ENCODE results near the gene CACNA1B.

CACNA1B gene

DNA sequence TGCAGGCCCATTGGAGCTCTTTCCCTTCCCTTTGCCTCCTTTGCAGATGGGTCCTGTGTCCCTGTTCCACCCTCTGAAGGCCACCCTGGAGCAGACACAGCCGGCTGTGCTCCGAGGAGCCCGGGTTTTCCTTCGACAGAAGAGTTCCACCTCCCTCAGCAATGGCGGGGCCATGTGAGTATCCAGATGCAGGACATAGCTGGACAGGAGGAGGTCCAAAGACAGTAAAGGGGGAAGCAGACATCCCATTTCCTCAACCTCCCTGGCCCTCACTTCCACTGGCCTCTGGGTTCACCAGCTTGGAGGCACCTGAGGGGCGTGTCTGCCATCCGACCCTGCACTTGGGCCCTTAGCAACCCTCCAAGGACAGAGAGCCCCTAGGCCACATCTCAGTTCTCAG is 237.9 kb downstream of the CACNA1B start:
- Histone ChIP-seq H3K4me3 (replicated peaks; ENCODE audit: insufficient read depth, low read length) (no peak overlapping the region), H3K27me3 (ENCODE audit: insufficient read depth, poor library complexity, severe bottlenecking) (no peaks in the 10 kb centered on the region), H3K27ac (replicated peaks) (no peak overlapping the region)
- no peak for DNase-seq (ENCODE audit: low read depth in 1 of 2, low spot score in 1 of 2)
- no peak for TF ChIP-seq SPI1 (IDR thresholded peaks at IDR 0.05; ENCODE audit: borderline replicate concordance, low read depth)
- no peak for TF ChIP-seq GABPA (IDR thresholded peaks at IDR 0.05; ENCODE audit: low read depth)
- TF ChIP-seq, protein P1, sequence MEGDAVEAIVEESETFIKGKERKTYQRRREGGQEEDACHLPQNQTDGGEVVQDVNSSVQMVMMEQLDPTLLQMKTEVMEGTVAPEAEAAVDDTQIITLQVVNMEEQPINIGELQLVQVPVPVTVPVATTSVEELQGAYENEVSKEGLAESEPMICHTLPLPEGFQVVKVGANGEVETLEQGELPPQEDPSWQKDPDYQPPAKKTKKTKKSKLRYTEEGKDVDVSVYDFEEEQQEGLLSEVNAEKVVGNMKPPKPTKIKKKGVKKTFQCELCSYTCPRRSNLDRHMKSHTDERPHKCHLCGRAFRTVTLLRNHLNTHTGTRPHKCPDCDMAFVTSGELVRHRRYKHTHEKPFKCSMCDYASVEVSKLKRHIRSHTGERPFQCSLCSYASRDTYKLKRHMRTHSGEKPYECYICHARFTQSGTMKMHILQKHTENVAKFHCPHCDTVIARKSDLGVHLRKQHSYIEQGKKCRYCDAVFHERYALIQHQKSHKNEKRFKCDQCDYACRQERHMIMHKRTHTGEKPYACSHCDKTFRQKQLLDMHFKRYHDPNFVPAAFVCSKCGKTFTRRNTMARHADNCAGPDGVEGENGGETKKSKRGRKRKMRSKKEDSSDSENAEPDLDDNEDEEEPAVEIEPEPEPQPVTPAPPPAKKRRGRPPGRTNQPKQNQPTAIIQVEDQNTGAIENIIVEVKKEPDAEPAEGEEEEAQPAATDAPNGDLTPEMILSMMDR (IDR thresholded peaks at IDR 0.05; ENCODE audit: insufficient read depth, low read length) = no peak

DNA sequence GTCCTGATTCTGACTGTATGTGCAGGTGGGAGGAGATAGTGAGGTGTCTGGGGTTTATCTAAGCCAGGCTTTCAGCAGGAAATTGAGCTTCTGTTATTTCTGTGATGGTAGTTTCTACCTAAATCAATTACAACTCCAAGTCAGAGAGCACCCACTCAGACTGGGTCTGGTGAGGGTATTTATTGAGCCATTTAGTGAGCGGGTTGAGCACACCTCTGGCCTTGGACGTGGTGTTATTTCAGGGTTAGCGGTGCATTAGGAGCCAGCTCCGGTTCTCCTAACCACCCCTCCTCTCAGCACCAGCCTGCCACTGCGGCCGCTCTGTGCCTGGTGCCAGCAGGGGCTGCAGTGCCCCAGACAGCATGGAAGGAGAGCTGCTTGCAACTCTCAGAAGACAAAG is 238.9 kb downstream of the CACNA1B start:
- TF ChIP-seq, protein P2, sequence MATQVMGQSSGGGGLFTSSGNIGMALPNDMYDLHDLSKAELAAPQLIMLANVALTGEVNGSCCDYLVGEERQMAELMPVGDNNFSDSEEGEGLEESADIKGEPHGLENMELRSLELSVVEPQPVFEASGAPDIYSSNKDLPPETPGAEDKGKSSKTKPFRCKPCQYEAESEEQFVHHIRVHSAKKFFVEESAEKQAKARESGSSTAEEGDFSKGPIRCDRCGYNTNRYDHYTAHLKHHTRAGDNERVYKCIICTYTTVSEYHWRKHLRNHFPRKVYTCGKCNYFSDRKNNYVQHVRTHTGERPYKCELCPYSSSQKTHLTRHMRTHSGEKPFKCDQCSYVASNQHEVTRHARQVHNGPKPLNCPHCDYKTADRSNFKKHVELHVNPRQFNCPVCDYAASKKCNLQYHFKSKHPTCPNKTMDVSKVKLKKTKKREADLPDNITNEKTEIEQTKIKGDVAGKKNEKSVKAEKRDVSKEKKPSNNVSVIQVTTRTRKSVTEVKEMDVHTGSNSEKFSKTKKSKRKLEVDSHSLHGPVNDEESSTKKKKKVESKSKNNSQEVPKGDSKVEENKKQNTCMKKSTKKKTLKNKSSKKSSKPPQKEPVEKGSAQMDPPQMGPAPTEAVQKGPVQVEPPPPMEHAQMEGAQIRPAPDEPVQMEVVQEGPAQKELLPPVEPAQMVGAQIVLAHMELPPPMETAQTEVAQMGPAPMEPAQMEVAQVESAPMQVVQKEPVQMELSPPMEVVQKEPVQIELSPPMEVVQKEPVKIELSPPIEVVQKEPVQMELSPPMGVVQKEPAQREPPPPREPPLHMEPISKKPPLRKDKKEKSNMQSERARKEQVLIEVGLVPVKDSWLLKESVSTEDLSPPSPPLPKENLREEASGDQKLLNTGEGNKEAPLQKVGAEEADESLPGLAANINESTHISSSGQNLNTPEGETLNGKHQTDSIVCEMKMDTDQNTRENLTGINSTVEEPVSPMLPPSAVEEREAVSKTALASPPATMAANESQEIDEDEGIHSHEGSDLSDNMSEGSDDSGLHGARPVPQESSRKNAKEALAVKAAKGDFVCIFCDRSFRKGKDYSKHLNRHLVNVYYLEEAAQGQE (IDR thresholded peaks at IDR 0.05; ENCODE audit: insufficient replicate concordance, low read depth) = no peak
- TF ChIP-seq POLR2AphosphoS5 (IDR thresholded peaks at IDR 0.05; ENCODE audit: low read depth) = no peak
- H3K27me3 ChIP-seq (ENCODE audit: insufficient read depth, poor library complexity, severe bottlenecking) = no peaks in the 10 kb centered on the region
- no peak for DNase-seq (ENCODE audit: low read depth in 1 of 2, low spot score in 1 of 2)
- no peak overlapping the region for H3K27ac ChIP-seq (replicated peaks)
- H3K4me3 ChIP-seq (replicated peaks; ENCODE audit: insufficient read depth, low read length) = no peak overlapping the region

DNA sequence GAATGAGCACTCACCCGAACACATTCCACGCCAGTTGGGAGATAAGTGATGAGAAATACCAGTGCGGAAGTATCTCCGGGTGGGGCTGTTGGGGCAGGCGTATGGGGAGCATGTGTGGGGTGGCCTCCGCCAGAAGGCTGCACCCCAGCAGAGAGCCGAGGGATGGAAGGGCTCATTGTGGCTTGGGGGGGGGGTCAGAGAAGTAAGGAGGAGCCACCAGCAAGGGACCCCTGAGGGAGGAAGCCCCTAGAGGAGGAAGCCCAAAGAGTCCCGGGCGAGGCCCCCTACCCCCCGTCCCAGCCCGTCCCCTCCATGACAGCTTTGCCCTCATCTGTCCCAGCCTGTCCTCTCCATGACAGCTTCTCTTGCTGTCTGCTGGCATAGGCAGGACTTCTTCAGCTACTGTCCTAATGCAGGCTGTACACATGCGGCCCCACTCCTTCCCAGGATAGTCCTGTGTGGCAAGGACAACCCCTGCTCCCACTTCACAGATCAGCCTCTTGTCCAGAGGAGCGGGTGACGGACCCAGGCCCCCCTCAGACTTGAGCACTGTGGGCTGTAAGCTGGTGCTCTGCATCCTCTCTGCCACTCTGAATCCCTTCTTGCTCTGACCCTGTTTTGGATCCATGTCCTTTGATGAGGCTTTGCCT is 239.6 kb downstream of the CACNA1B start:
- DNase-seq (ENCODE audit: low read depth in 1 of 2, low spot score in 1 of 2) = no peak
- TF ChIP-seq GABPA (IDR thresholded peaks at IDR 0.05; ENCODE audit: low read depth) = no peak
- TF ChIP-seq, protein P2 (IDR thresholded peaks at IDR 0.05; ENCODE audit: insufficient replicate concordance, low read depth) = no peak
- TF ChIP-seq POLR2AphosphoS5 (IDR thresholded peaks at IDR 0.05; ENCODE audit: low read depth) = no peak
- TF ChIP-seq, protein P1 (IDR thresholded peaks at IDR 0.05; ENCODE audit: insufficient read depth, low read length) = no peak
- TF ChIP-seq SPI1 (IDR thresholded peaks at IDR 0.05; ENCODE audit: borderline replicate concordance, low read depth) = no peak
- Histone ChIP-seq H3K4me3 (replicated peaks; ENCODE audit: insufficient read depth, low read length) (no peak overlapping the region), H3K27me3 (ENCODE audit: insufficient read depth, poor library complexity, severe bottlenecking) (no peaks in the 10 kb centered on the region), H3K27ac (replicated peaks) (no peak overlapping the region)

DNA sequence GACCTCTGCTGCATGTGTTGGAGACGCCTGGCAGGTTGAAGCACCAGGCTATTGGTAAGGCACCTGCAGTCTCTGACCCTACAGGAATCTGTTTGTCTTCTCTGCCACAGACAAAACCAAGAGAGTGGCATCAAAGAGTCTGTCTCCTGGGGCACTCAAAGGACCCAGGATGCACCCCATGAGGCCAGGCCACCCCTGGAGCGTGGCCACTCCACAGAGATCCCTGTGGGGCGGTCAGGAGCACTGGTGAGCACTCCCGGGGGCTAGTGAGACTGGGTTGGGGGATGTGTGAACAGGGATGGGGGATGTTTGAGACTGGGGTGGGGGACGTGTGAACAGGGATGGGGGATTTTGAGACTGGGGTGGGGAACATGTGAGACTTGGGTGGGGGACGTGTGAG is 240.3 kb downstream of the CACNA1B start:
- DNase-seq (ENCODE audit: low read depth in 1 of 2, low spot score in 1 of 2) = no peak
- Histone ChIP-seq H3K4me3 (replicated peaks; ENCODE audit: insufficient read depth, low read length) (no peak overlapping the region), H3K27me3 (ENCODE audit: insufficient read depth, poor library complexity, severe bottlenecking) (no peaks in the 10 kb centered on the region), H3K27ac (replicated peaks) (no peak overlapping the region)
- TF ChIP-seq, protein P1 (IDR thresholded peaks at IDR 0.05; ENCODE audit: insufficient read depth, low read length) = no peak
- TF ChIP-seq POLR2AphosphoS5 (IDR thresholded peaks at IDR 0.05; ENCODE audit: low read depth) = no peak
- no peak for TF ChIP-seq GABPA (IDR thresholded peaks at IDR 0.05; ENCODE audit: low read depth)
- TF ChIP-seq, protein P2 (IDR thresholded peaks at IDR 0.05; ENCODE audit: insufficient replicate concordance, low read depth) = no peak
- no peak for TF ChIP-seq SPI1 (IDR thresholded peaks at IDR 0.05; ENCODE audit: borderline replicate concordance, low read depth)
